Stimulated activated CD4-positive, alpha-beta T cell treated with anti-CD3 and anti-CD28 coated beads, Interleukin-15, amount 100 ng/mL, for 48 hours (primary cell): Measurements from ENCODE around the gene SMARCD1.
"Not testable (repeated sequence)": the region's sequence is repeated elsewhere in the genome, so short reads cannot be mapped to it uniquely, and the experiment has no call there.

ENCODE experiments used
- DNase-seq, 2 donors: peaks; one replicate each; pipeline ENCODE4 v3.0.0-alpha.2; 2020; ENCODE audit warnings: low read depth in 2 of 2

Gene SMARCD1

DNA sequence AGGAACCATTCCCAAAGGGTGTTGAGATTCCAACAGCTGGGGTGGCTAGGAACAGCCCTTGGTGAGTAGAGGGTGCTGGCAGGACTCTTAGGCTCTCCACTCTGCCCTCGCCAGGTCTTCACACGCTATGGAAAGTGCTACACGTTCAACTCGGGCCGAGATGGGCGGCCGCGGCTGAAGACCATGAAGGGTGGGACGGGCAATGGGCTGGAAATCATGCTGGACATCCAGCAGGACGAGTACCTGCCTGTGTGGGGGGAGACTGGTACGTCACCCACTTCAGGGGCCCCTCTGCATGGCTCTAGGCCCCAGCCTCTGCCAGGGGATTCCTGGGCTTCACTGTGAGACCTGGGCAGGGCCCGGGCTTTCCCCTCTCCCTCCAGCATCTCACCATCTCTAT is 8.0 kb upstream of the SMARCD1 start:
- no peak for DNase-seq

DNA sequence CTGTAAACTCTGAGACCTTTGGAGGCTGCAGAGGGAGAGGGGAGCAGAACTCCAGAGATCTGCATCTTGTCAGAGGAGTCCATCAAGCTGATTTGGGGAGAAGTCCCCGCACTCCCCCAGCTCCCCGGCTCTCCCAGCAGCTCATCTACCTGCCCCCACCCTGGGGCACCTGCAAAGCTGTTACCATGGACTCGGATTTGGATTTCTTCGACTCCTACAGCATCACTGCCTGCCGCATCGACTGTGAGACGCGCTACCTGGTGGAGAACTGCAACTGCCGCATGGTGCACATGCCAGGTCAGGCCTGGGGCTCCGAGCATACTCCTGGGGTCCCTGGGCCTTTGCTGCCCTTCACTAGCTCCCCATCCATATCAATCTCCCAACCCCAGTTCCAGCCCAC is 6.9 kb upstream of the SMARCD1 start:
- DNase-seq, result no peak

DNA sequence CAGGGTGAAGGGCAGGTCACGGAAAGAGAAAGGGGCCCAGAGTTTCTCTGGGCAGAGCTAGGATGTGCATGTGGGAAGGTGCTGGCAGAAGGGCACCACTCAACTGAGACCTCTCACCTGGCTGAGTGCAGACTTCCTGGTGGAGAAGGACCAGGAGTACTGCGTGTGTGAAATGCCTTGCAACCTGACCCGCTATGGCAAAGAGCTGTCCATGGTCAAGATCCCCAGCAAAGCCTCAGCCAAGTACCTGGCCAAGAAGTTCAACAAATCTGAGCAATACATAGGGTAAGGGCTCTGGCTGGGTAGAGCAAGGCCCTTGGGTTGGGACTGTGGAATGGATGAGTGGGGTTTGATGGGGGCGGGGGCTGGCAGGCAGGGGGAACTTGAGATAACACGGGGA is 5.4 kb upstream of the SMARCD1 start:
- DNase-seq, result no peak

DNA sequence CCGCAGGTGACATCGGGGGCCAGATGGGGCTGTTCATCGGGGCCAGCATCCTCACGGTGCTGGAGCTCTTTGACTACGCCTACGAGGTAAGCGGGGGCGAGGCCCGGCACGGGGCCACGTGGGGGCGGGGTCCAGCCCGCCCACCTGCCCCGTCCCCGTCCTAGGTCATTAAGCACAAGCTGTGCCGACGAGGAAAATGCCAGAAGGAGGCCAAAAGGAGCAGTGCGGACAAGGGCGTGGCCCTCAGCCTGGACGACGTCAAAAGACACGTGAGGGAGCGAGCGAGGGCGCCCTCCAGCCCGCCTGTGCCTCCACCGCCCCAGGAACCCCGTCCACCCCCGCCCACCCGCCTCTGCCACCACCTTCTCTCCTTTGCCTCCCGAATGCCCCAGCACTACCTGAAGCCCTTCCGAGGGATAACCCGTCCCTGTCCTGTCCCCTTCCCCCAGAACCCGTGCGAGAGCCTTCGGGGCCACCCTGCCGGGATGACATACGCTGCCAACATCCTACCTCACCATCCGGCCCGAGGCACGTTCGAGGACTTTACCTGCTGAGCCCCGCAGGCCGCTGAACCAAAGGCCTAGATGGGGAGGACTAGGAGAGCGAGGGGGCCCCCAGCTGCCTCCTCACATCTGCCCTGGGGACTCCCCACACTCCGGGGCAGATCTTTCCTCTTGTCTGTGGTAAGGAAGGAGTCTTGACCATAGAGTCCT is 3.9 kb upstream of the SMARCD1 start:
- no peak for DNase-seq

DNA sequence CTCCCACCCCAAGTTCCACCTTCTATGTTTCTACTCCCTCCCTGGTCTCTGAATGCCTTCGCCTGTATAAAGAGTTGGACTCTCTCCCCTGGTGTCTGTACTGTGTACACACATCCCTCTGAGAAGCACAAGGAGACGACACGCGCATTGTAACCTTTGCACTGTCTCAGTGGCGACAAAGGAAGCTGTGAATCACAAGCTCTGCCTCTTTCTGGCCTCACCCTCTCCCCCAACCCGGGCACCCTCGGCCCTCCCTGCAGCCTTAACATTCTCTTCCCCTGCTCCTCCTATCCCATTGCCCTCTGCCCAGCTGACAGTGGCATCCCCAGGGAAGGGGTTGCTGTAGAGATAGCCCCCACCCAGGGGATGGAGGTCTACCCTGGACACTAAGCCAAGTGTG is 2.5 kb upstream of the SMARCD1 start:
- DNase-seq, result no peak

DNA sequence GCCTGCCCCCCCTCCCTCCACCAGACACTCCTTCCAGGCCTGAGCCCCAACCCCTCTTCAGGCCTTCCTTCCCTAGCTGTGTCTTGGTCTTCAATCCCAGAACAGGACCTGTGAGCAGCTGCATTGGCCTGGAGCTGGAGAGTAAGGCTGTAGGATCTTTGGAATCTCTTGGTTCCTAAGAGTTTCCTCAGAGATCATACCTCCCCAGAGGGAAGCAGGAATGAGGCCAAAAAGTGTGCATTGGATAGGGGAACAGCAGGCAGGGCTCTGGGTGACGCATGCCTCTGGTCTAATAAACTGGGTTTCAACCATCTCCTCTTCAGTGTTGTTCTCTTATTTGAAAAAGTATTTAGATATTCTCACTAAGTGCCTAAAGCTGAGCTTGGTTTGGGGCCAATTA is 1.8 kb upstream of the SMARCD1 start:
- no peak for DNase-seq

DNA sequence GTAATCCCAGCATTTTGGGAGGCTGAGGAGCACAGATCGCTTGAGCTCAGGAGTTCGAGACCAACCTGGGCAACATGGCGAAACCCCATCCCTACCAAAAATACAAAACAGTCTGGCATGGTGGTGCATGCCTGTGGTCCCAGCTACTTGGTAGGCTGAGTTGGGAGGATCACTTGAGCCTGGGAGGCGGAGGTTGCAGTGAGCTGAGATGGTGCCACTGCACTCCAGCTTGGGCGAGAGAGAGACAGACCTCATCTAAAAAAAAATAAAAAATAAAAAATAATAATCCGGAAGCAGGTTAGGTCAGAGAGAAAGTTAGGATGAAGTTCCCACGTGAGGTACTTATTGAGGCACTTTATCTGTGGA is 750 bp upstream of the SMARCD1 start:
- DNase-seq, result not testable (repeated sequence)

DNA sequence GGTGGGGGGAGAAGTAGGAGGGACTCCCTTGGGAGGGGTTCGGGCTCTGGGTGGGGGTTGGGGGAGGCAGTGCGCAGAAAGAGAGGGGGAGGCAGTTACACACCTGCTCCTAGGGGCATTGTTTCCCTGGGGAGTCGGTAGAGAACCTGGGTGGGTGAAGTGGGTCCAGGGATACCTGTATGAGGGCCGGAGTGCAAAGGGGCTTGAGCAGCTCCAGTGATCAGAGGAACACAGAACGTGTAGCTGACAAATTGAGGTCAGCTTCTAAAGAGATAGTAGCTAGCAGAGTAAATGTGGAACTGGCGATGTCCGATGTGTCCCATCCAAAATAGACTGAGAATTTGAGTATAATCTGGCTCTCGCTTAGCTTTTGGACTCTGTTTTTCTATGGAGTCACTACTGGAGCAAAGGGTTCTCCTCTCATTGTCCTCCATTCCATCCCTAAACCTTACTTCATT is 502 bp downstream of the SMARCD1 start:
- peak in 1 of 2 donors; percentile 22 for DNase-seq

DNA sequence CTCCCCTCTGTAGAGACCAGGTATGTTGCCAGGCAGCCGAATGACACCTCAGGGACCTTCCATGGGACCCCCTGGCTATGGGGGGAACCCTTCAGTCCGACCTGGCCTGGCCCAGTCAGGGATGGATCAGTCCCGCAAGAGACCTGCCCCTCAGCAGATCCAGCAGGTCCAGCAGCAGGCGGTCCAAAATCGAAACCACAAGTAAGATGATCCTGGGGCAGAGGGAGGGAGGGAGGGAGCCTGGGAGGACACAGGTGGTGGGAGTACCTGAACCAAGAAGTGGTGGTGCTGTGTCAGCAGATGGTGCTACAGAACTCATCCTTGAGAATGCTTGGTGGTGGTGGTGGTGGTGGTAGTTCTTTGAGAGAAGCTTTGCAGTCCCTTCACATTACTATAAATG is 1.0 kb downstream of the SMARCD1 start:
- DNase-seq, result no peak

DNA sequence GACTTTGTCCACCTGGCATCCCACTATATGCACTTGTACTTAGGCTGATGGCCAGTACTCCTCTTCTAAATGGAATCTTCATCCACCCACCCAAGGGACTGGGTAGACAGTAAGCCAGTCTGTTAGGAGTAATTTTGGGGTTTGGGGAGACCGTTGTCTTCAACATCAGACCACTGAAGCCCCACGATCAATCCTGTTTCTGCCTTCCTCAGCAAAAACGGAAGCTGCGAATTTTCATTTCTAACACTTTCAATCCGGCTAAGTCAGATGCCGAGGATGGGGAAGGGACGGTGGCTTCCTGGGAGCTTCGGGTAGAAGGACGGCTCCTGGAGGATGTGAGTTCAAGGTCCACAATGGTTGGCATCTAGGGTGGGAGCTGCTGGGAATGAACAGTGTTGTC is 2.0 kb downstream of the SMARCD1 start:
- no peak for DNase-seq

DNA sequence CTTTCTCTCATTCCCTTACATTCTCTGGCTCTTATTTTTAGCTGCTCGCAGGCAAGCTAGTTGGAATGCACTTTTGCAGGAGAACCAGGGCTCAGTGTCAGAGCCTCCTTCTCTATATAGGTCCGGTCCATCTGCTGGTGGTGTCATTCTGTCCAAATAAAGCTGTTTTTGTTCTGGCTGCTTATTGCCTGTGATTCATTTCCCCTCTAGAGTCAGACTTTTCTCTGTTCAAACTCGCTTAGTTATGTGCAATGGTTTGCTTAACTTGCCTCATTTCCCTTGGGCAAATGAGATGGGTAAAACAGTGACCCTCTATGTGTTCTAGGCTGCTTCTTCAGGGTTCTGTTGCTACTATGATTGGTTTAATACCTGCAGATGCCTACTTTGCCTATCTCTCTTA is 2.9 kb downstream of the SMARCD1 start:
- DNase-seq, result no peak

DNA sequence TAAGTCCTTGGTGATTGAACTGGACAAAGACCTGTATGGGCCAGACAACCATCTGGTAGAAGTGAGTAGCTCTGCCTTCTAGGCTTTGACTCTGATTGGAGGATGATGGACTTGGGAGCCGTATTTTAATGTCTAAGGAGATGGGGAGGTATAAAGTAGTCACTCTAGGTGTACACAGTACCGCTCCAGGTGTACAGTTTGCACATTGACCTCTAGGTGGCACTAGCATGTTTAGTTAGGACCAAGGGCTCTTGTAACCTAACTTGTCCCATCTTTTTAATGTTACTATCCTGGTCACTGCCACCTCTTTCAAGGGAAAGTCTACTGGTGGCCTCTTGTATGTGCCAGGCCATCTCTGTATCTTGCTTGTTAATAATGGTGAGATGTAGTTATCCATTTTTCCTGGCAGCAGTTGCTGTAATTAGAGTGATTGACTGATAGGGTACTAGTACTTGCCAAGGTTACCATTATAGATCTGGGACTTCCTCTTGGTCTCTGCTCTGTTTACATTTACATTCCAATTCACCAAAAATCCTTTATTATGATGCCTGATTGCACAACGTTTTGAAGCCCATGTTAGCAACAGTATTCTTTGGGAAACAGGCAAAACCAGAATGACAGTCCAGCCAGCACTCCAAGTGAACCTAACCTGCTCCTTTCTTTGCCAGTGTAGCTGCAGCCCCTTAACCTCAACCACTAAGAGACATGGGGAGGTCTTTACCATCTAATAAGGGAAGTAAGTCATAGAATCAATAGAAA is 3.6 kb downstream of the SMARCD1 start:
- peak; percentile 39 to 46 for DNase-seq

DNA sequence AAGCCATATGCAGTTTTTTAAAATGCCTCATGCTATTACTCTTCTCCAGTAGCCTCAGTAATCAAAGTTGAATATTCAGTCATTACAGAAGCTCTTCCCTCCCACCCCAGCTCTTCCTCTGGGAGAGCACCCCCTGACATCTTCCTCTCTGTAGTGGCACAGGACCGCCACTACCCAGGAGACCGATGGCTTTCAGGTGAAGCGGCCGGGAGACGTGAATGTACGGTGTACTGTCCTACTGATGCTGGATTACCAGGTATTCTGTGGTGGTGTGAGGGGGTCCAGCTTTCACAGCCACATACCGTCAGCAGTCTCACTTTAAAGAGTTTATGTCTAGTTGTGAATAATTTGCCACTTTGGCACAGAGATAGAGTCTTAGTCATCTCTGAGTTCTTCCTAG is 4.6 kb downstream of the SMARCD1 start:
- no peak for DNase-seq

DNA sequence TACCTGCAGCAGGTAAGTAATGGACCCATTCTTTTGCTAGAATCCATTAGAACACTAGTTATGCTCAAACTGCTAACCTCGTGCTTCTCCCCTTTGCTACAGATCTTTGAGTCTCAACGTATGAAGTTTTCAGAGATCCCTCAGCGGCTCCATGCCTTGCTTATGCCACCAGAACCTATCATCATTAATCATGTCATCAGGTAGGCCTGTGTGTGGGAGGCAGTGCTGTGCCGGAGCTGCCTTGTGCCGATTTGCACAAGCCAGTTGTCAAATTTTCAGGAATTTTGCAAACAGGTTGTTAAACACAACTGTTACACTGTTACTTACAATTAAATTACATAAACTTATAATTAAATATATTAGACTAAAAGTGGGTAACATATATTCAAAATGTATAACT is 5.2 kb downstream of the SMARCD1 start:
- DNase-seq, result no peak

DNA sequence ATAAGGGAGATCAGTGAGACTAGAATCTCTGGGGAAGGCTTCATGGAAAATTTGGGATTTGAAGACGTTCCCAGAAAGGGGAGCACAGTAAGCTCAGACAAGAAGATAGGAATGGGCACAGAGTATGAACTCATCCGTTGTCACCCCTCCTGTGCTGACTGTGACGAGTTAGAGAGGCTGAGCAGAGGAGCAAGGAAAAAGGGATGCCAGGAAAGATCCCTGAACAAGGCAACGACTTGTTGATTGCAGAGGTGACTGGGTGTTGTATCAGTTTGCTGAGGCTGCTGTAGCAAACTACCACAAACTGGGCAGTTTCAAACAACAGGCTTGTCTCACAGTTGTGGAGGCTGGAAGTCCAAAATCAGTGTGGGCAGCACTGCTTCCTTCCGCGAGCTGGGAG is 12.8 kb downstream of the SMARCD1 start:
- DNase-seq, result no peak

DNA sequence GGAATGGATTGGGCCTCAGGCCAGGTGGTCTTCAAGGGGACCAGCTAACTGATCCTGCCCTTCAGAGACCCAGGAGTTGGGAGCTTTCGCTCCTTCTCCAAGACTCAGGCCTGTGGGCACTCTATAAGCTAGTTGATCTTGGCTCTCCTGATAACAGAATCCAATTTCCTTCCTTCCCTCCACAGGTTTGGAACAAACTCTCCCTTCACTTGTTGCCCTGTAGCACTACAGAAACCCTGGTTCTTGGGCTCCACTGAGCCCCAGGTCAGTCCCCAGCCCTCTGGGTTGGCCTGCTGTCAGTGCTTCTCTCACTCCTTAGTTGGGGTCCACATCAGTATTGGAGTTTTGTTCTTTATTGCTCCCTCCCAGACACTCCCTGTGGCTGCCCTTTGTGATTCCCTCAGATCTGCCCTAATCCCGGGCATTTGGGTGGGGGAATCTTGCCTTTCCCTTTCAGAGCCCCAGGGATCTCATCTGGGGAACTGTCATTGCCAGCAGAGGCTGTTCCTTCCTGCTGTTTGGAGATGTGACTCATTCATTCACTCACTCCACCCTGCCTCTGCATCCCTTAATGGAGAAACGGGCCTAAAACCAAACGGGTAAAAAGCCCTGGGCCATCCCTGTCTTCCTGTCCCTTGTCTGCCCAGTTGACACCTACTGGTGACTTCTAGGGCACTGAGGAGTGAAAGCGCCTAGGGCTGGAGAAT is 14.3 kb downstream of the SMARCD1 start:
- no peak for DNase-seq

DNA sequence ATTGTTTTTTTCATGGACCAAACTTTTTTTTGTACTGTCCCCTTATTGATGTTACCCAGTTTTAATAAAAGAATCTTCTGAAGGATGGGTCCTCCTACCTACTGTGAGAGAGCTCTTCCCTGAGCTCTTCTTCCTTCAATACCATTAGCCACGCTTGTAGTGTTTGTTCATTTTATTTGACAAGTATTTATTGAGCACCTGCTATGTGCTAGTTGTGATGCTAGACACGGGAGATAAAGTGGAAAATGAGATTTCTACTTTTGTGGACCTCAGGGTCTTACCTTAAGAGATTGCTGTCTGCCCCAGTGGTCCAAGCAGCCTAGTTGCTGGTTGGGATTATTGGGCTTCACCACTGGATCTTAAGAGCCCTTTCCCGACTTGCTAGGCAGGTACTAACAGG is 15.4 kb downstream of the SMARCD1 start:
- no peak for DNase-seq

DNA sequence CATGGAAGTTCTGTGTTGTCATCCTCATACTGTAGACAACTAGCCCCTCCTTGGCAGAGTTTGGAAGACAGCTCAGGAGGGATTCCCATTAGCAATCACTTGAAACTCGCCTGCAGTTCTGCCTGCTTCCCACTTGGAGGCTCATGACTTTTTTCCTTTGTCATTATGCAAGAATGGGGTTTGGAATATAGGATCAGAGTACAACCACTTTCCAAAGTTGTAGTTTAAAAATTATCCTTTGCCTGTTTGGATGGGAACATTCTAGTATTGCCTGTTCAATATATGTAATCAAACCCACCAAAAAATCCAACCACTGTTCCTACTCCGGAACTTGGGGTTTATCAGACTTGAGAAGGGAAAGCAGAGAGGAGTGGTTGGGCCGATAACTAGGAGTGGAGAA is 16.5 kb downstream of the SMARCD1 start:
- DNase-seq, result no peak

DNA sequence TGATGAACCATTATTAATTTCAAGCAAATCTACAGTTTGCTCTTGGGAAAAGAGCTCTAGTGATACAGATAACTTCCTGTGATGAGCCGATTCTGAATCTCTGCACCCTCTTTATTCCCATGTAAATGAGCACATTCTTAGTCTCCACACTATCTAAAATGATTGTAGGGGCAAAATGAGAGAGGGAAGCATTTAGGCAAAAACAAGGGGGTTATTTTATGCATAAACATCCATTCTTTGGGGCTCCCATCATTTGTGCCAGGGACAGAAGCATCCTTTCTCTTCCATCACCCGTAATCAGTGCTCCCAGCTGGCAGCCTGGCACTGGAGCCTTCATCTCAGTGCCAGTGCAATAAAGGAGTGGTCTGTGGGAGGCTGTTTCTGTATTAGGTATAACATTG is 17.0 kb downstream of the SMARCD1 start:
- no peak for DNase-seq

DNA sequence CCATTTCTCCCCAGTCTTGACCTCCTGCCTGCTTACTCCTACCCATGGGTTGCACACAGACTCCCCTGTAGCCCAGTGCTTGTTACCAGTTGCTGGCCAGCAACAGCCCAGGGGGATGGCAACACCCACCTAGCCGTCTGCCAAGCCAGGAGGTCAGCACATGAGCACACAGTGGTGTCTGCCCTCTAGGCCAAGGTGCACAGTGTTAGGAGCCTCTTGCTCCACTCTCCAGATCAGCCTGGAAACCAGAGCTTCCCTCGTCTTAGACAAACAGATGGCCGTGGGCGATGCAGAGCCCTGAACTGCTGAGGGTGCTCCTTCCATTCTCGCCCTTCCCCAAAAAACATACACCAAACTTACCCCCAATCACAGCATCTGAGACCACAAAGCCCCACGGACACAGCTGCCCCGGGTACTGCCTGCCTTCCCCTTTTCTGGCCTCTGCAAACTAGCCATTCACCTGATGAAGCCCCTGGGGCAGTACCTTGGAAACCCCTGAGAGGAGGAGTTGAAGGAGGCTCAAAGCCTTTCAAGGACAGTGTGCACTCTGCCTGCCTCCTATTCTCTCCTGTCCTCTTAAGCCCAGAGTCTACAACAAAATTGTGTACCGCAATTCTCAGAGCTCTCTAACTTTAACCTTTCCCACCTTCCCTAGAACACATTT is 17.6 kb downstream of the SMARCD1 start:
- no peak for DNase-seq

DNA sequence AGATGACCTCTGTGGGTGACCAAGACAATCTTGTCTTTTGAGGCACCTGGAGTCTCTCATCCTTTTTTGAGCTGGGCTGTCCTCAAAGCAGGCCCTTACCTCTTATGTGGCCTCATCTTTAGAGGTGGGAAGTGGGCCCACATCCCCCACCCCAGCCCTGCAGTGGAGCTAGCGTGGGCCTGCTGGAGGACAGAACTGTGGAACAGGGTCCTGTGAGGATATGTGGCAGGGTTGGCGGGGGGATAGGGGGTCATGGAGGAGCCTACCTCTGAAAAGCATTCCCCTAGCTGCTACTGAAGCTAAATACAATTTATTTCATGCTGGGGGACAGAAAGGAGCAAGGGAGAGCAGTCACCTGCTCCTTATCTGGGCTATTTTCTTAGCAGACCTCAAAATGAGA is 18.2 kb downstream of the SMARCD1 start:
- DNase-seq, result no peak

DNA sequence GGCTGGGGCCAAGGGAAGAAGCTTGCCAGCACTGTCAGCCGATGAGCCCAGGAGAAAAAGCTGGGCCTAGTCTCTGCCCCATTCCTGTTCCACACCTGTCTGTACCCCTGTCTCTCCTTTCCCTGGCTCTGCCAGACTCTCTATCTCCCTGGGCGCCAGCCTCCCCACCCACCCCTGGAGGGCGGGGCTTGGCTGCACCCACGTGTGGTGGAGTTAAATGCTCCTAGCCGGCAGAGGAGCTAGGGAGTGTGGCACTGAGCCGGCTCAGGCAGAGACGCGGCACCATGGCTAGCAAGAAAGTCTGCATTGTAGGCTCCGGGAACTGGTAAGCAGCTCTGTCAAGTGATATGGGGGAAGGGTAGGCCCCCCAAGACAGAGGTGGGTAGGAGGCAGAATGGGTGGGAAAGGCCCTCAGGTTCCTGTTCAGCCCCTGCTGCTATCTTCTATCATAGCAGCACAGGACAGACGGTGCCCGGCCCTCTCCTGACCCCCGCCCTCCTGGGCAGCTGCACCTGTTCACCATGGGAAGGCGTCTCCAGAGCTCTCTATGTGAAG is 18.7 kb downstream of the SMARCD1 start, which contains the start of gene GPD1:
TSS of gene GPD1 (plus strand) at position 242 of the 555 bp plus-strand sequence. CDS start at position 285, 43 bp downstream.
- DNase-seq, result no peak
